Cardiac fibroblast (primary cell): ENCODE measurements around the gene EAF2.

ENCODE experiments used
- DNase-seq, 2 donors: peaks; one replicate each; pipeline versions ENCODE4 v3.0.0 to v3.0.0-alpha.2; 2010; ENCODE audit warnings: low read depth in 2 of 2
- H3K4me3 ChIP-seq, 2 donors: replicated peaks in 1 of 2; 1 replicate in 1 of 2; 2 replicates in 1 of 2; pipeline ENCODE4 v1.5.1; 2011; ENCODE audit warnings: low read depth in 2 of 2, low read length in 2 of 2, mild to moderate bottlenecking in 2 of 2, moderate library complexity in 1 of 2
- CTCF ChIP-seq: IDR thresholded peaks from one replicate; pipeline ENCODE4 v1.5.1; 2011; ENCODE audit warnings: low read depth, mild to moderate bottlenecking, low read length, inconsistent platforms

EAF2 gene

GRCh38 chr3:121896823-121897222 lies 61.8 kb downstream of the EAF2 start:
- TF ChIP-seq CTCF = no peak
- no peak for DNase-seq
- no peak overlapping the region for H3K4me3 ChIP-seq

- TF ChIP-seq CTCF = no peak
- no peak overlapping the region for H3K4me3 ChIP-seq
- DNase-seq = no peak
Measured at GRCh38 chr3:121897296-121897695, 62.3 kb downstream of the EAF2 start.

- no peak for TF ChIP-seq CTCF
- no peak for DNase-seq
- no peak overlapping the region for H3K4me3 ChIP-seq
Measured at GRCh38 chr3:121913305-121913990, 78.4 kb downstream of the EAF2 start.

GRCh38 chr3:121914081-121914998 lies 79.3 kb downstream of the EAF2 start:
- no peak for TF ChIP-seq CTCF
- DNase-seq = no peak
- H3K4me3 ChIP-seq = no peak overlapping the region

GRCh38 chr3:121916189-121916588 lies 81.2 kb downstream of the EAF2 start:
- TF ChIP-seq CTCF = no peak
- no peak for DNase-seq
- H3K4me3 ChIP-seq = no peak overlapping the region

GRCh38 chr3:121918779-121919483 lies 83.9 kb downstream of the EAF2 start:
- no peak for TF ChIP-seq CTCF
- H3K4me3 ChIP-seq = no peak overlapping the region
- peak; percentile 9 to 24 for DNase-seq
